Measurements from ENCODE around the gene CFAP251. TPM values are rescaled to one million over a fixed set of nuclear protein-coding genes. Genes with fewer than 3 reads are reported as not detected.

The CFAP251 gene
- total RNA-seq, 1 experiment from 2014 or later, result 2.6 TPM

DNA sequence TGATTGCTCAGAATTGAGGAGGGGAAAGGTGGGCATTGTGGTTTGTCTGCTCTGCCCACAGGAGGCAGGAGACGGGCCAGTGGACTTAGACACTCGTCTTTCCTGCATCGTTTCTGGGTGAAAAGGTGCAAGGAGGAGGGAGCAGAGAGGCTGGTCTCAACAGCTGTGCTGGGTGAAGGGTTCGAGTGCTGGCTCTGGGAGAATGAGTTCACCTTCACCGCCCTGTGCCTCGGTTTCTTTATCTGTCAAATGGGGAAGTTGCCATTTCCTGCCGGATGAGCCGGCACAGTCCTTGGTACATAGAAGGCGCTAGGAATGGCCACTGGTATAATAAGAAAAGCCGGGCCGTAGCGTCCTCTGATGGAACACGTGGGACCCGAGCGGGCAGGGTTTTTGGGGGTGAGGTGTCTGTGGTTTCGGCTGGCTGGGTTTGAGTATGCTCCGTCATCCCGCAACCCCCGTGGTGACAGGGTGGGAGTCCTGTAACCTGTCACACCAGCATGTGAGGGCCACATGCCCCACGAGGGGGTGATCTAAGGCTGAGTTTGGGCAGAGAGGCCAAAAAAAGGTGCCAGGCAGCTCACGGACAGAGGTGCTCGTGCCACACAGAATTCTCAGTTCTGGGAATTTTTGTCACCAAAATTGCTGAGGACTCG lies 110.6 kb downstream of the CFAP251 start:
- H3K36me3 ChIP-seq (ENCODE audit: control insufficient read depth in 1 of 2, insufficient read depth in 2 of 2, low read length in 2 of 2), result no peaks in the 10 kb centered on the region
- H3K27me3 ChIP-seq (ENCODE audit: insufficient read depth, low read length), result no peaks in the 10 kb centered on the region
- ATAC-seq (no peak), DNase-seq (ENCODE audit: low read depth, low spot score) (no peak)
- no peaks in the 10 kb centered on the region for H3K9me2 ChIP-seq (ENCODE audit: insufficient read depth)
- H3K79me2 ChIP-seq (ENCODE audit: insufficient read depth, low read length), result peaks cover 65% of the 10 kb centered on the region
- no peak overlapping the region for H3K4me3 ChIP-seq (replicated peaks in 1 of 2; ENCODE audit: low read depth in 1 of 2, low read length in 2 of 2)
- H3K4me1 ChIP-seq (ENCODE audit: control insufficient read depth in 1 of 2, insufficient read depth in 2 of 2, low read length in 2 of 2), result peaks cover 5 to 8% of the 10 kb centered on the region in 2 experiments
- H3K4me2 ChIP-seq (ENCODE audit: low read length), result no peak overlapping the region
- RAD21 ChIA-PET (ENCODE audit: low non-redundant PET in 1 of 2, low total read pairs in 2 of 2, uncharacterized antibody in 2 of 2, unreplicated experiment in 2 of 2), result no interaction called here
- H3K27ac ChIP-seq (ENCODE audit: low read depth, low read length), result no peak overlapping the region
- no peaks in the 10 kb centered on the region for H3K9me3 ChIP-seq (ENCODE audit: control insufficient read depth in 1 of 2, insufficient read depth in 1 of 2, low read depth in 1 of 2, low read length in 2 of 2)
- no peak overlapping the region for H2AFZ ChIP-seq (ENCODE audit: low read depth, low read length, poor library complexity, severe bottlenecking)
- CTCF ChIA-PET, result no interaction called here
- POLR2A ChIA-PET, result no interaction called here
- intact Hi-C loops (cut with micrococcal nuclease), result no loop called here
- no peaks in the 10 kb centered on the region for H4K20me1 ChIP-seq (ENCODE audit: insufficient read depth)
- no peak for TF ChIP-seq EZH2 (IDR thresholded peaks at IDR 0.05)
- no peak for TF ChIP-seq SIN3A (IDR thresholded peaks at IDR 0.05; ENCODE audit: low read depth)
- no peak for TF ChIP-seq POLR2A (IDR thresholded peaks at IDR 0.05; ENCODE audit: borderline replicate concordance, extremely low read depth, insufficient read depth, insufficient read length)
- no peak for TF ChIP-seq ELF1 (IDR thresholded peaks at IDR 0.05; ENCODE audit: borderline replicate concordance, low read depth)
- TF ChIP-seq SRF (IDR thresholded peaks at IDR 0.05; ENCODE audit: low read depth), result no peak
- no peak for TF ChIP-seq SP1 (IDR thresholded peaks at IDR 0.05; ENCODE audit: low read depth)
- TF ChIP-seq EGR1 (IDR thresholded peaks at IDR 0.05; ENCODE audit: low read depth), result no peak
- TF ChIP-seq, protein P1, sequence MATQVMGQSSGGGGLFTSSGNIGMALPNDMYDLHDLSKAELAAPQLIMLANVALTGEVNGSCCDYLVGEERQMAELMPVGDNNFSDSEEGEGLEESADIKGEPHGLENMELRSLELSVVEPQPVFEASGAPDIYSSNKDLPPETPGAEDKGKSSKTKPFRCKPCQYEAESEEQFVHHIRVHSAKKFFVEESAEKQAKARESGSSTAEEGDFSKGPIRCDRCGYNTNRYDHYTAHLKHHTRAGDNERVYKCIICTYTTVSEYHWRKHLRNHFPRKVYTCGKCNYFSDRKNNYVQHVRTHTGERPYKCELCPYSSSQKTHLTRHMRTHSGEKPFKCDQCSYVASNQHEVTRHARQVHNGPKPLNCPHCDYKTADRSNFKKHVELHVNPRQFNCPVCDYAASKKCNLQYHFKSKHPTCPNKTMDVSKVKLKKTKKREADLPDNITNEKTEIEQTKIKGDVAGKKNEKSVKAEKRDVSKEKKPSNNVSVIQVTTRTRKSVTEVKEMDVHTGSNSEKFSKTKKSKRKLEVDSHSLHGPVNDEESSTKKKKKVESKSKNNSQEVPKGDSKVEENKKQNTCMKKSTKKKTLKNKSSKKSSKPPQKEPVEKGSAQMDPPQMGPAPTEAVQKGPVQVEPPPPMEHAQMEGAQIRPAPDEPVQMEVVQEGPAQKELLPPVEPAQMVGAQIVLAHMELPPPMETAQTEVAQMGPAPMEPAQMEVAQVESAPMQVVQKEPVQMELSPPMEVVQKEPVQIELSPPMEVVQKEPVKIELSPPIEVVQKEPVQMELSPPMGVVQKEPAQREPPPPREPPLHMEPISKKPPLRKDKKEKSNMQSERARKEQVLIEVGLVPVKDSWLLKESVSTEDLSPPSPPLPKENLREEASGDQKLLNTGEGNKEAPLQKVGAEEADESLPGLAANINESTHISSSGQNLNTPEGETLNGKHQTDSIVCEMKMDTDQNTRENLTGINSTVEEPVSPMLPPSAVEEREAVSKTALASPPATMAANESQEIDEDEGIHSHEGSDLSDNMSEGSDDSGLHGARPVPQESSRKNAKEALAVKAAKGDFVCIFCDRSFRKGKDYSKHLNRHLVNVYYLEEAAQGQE (IDR thresholded peaks at IDR 0.05; ENCODE audit: low read depth), result no peak
- TF ChIP-seq, protein P2, sequence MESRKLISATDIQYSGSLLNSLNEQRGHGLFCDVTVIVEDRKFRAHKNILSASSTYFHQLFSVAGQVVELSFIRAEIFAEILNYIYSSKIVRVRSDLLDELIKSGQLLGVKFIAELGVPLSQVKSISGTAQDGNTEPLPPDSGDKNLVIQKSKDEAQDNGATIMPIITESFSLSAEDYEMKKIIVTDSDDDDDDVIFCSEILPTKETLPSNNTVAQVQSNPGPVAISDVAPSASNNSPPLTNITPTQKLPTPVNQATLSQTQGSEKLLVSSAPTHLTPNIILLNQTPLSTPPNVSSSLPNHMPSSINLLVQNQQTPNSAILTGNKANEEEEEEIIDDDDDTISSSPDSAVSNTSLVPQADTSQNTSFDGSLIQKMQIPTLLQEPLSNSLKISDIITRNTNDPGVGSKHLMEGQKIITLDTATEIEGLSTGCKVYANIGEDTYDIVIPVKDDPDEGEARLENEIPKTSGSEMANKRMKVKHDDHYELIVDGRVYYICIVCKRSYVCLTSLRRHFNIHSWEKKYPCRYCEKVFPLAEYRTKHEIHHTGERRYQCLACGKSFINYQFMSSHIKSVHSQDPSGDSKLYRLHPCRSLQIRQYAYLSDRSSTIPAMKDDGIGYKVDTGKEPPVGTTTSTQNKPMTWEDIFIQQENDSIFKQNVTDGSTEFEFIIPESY (IDR thresholded peaks at IDR 0.05; ENCODE audit: extremely low read depth, insufficient replicate concordance, low read length), result no peak
- no peak for TF ChIP-seq CBX3 (IDR thresholded peaks at IDR 0.05; ENCODE audit: low read depth)
- TF ChIP-seq YY1 (IDR thresholded peaks at IDR 0.05; ENCODE audit: extremely low read depth, insufficient replicate concordance, low read depth, low read length), result no peak
- no peak for TF ChIP-seq CEBPB (IDR thresholded peaks at IDR 0.05; ENCODE audit: low read depth)
- TF ChIP-seq, protein P3, sequence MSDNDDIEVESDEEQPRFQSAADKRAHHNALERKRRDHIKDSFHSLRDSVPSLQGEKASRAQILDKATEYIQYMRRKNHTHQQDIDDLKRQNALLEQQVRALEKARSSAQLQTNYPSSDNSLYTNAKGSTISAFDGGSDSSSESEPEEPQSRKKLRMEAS (IDR thresholded peaks at IDR 0.05), result no peak
- BruUV-seq (replicated peaks), result no TSS peak
- H3K9ac ChIP-seq (ENCODE audit: low read length), result no peak overlapping the region

Data from HCT116 (cell line).